Measurements from ENCODE around the gene ARTN. TPM values are rescaled to one million over a fixed set of nuclear protein-coding genes. Genes with fewer than 3 reads are reported as not detected.

Gene ARTN
- total RNA-seq, 1 donor from 2014 or later = 1.6 TPM

DNA sequence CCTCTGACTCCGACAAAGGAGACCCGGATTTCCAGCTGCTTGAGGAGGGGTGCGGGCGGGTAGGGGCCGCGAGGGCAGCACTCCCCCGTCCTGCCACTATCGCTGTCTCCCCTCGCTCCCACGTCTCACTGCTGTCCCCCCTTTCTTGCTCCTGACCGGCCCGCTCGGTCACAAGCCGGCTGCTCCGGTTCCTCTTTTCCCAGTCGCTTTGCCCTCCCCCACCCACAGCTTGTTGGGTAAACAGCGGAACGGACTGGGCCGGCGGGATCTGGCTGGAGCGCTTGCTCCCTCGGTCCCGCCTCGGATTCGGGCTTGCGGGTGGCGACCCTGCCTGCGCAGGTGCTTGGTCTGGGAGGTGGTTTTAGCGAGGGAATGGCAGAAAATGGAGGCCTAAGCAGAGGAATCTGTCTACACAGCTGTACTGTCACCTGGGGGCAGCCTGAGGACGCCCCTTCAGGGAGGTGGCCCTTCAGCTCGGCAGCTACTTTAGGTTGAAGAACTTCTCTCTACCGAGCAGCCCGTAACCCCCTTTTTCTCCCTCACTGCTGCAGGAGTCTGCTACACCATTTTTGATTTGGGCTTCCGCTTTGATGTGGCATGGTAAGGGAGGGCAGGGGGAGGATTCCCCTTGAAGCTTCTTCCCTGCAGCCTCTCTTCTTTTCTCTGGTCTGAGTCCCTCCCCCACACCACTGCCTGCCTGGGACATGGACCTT is 41.8 kb downstream of the ARTN start:
- peak overlapping the region; percentile 82 for H3K27ac Mint-ChIP-seq
- peaks cover 55% of the 10 kb centered on the region for H3K4me1 Mint-ChIP-seq
- TF ChIP-seq, protein P1, sequence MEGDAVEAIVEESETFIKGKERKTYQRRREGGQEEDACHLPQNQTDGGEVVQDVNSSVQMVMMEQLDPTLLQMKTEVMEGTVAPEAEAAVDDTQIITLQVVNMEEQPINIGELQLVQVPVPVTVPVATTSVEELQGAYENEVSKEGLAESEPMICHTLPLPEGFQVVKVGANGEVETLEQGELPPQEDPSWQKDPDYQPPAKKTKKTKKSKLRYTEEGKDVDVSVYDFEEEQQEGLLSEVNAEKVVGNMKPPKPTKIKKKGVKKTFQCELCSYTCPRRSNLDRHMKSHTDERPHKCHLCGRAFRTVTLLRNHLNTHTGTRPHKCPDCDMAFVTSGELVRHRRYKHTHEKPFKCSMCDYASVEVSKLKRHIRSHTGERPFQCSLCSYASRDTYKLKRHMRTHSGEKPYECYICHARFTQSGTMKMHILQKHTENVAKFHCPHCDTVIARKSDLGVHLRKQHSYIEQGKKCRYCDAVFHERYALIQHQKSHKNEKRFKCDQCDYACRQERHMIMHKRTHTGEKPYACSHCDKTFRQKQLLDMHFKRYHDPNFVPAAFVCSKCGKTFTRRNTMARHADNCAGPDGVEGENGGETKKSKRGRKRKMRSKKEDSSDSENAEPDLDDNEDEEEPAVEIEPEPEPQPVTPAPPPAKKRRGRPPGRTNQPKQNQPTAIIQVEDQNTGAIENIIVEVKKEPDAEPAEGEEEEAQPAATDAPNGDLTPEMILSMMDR (IDR thresholded peaks at IDR 0.05; ENCODE audit: unreplicated experiment) = no peak
- no peak for DNase-seq (ENCODE audit: low spot score in 2 of 2, unreplicated experiment in 2 of 2)
- H3K36me3 Mint-ChIP-seq = peaks cover 13% of the 10 kb centered on the region
- no peaks in the 10 kb centered on the region for H3K9me3 Mint-ChIP-seq
- H3K4me3 Mint-ChIP-seq = peak overlapping the region; percentile 89
- no peaks in the 10 kb centered on the region for H3K27me3 Mint-ChIP-seq (ENCODE audit: low read depth)

DNA sequence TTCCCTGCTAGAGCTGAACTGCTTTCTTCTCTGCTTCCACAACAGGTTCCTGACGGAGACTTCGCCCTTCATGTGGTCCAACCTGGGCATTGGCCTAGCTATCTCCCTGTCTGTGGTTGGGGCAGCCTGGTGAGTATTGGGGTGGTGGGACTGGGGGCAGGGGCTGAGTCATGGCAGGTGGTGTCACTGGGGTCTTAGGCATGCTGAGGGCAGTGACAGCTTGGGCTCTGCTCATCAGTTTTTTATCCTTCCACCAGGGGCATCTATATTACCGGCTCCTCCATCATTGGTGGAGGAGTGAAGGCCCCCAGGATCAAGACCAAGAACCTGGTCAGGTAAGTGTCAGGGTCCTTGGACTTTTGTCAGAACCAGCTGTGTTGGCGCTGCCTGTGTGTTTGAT is 42.4 kb downstream of the ARTN start:
- H3K4me1 Mint-ChIP-seq = peaks cover 54% of the 10 kb centered on the region

DNA sequence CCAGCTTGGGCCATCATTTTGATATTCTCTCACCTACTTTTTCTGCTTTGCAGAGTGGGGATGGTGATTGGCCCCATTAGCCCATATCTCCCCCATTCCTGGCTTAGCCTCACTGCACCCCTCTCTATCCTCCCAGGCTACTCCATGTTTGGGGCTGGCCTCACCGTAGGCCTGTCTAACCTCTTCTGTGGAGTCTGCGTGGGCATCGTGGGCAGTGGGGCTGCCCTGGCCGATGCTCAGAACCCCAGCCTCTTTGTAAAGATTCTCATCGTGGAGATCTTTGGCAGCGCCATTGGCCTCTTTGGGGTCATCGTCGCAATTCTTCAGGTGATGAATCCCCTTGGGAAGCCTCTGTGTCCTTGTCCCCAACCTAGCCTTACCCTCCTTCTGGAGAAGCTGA is 43.3 kb downstream of the ARTN start:
- H3K36me3 Mint-ChIP-seq = peaks cover 13% of the 10 kb centered on the region
- no peak overlapping the region for H3K27ac Mint-ChIP-seq
- no peaks in the 10 kb centered on the region for H3K9me3 Mint-ChIP-seq
- TF ChIP-seq, protein P1 (IDR thresholded peaks at IDR 0.05; ENCODE audit: unreplicated experiment) = no peak
- no peak for DNase-seq (ENCODE audit: low spot score in 2 of 2, unreplicated experiment in 2 of 2)
- no peaks in the 10 kb centered on the region for H3K27me3 Mint-ChIP-seq (ENCODE audit: low read depth)
- peaks cover 52% of the 10 kb centered on the region for H3K4me1 Mint-ChIP-seq
- peak overlapping the region; percentile 89 for H3K4me3 Mint-ChIP-seq

More for the DNA sequence above, 42.4 kb downstream of the ARTN start:
- TF ChIP-seq, protein P1 (IDR thresholded peaks at IDR 0.05; ENCODE audit: unreplicated experiment) = no peak
- no peaks in the 10 kb centered on the region for H3K27me3 Mint-ChIP-seq (ENCODE audit: low read depth)
- no peak for DNase-seq (ENCODE audit: low spot score in 2 of 2, unreplicated experiment in 2 of 2)
- H3K27ac Mint-ChIP-seq = peak overlapping the region; percentile 70
- peaks cover 13% of the 10 kb centered on the region for H3K36me3 Mint-ChIP-seq
- peak overlapping the region; percentile 89 for H3K4me3 Mint-ChIP-seq
- no peaks in the 10 kb centered on the region for H3K9me3 Mint-ChIP-seq

DNA sequence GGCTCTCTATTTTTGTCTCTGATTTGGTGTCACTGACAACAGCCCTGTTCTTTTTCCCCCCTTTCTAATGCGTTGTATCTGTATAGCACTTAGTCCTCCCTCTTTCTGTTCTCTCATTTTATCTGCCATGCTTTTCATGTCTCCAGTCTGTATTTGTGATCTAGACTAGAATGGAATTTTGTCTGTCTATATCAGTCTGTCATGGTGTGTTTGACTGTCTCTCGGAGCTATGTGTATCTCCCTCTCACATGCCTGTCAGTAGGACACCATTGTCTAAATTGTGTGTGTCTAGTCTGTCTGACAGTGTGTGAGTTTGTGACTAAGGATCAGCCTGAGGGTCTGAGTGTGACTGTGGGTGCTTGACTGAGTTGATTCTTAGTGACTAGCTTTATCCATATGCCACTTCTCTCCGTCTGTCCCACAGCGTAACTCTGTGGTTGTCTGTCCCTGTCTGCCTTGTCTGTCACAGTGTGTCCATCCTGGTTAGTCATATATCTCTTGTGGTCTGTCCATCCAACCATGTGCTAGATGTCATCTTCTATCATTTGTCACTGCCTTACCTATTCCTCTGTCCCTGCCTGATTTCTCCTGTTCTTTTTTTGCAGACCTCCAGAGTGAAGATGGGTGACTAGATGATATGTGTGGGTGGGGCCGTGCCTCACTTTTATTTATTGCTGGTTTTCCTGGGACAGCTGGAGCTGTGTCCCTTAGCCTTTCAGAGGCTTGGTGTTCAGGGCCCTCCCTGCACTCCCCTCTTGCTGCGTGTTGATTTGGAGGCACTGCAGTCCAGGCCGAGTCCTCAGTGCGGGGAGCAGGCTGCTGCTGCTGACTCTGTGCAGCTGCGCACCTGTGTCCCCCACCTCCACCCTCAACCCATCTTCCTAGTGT is 44.0 kb downstream of the ARTN start:
- Mint-ChIP-seq H3K9me3 (no peaks in the 10 kb centered on the region), H3K36me3 (peaks cover 13% of the 10 kb centered on the region), H3K27ac (no peak overlapping the region), H3K4me1 (peaks cover 52% of the 10 kb centered on the region), H3K4me3 (peak overlapping the region; percentile 89), H3K27me3 (ENCODE audit: low read depth) (no peaks in the 10 kb centered on the region)
- no peak for DNase-seq (ENCODE audit: low spot score in 2 of 2, unreplicated experiment in 2 of 2)
- TF ChIP-seq, protein P1 (IDR thresholded peaks at IDR 0.05; ENCODE audit: unreplicated experiment) = no peak

DNA sequence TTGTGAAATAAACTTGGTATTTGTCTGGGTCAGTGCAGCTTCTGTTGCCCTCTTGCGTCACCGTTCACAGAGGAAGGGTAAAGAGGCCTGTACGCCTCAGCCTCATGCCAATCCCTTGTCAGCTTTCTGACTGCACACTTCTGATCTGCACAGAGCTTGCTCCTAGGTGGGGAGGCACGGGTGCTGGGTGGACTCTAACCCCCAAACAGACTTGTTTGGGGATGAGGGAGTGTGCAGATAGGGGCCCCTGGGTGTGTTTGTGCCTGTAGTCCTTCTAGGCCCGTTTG is 44.6 kb downstream of the ARTN start:
- H3K27me3 Mint-ChIP-seq (ENCODE audit: low read depth) = no peaks in the 10 kb centered on the region
- TF ChIP-seq, protein P1 (IDR thresholded peaks at IDR 0.05; ENCODE audit: unreplicated experiment) = no peak
- no peaks in the 10 kb centered on the region for H3K9me3 Mint-ChIP-seq
- H3K4me3 Mint-ChIP-seq = peak overlapping the region; percentile 89
- peaks cover 12% of the 10 kb centered on the region for H3K36me3 Mint-ChIP-seq
- no peak overlapping the region for H3K27ac Mint-ChIP-seq
- DNase-seq (ENCODE audit: low spot score in 2 of 2, unreplicated experiment in 2 of 2) = no peak
- peaks cover 52% of the 10 kb centered on the region for H3K4me1 Mint-ChIP-seq
